GM19035 (cell line): ENCODE results near the gene TOMM5.
"Not testable (repeated sequence)": the region's sequence is repeated elsewhere in the genome, so short reads cannot be mapped to it uniquely, and the experiment has no call there.

ENCODE experiments used
- ATAC-seq: cut with Tn5 transposase; IDR thresholded peaks from one replicate; pipeline ENCODE4 v1.9.1; 2021; ENCODE audit not compliant: unreplicated experiment

The TOMM5 gene

DNA sequence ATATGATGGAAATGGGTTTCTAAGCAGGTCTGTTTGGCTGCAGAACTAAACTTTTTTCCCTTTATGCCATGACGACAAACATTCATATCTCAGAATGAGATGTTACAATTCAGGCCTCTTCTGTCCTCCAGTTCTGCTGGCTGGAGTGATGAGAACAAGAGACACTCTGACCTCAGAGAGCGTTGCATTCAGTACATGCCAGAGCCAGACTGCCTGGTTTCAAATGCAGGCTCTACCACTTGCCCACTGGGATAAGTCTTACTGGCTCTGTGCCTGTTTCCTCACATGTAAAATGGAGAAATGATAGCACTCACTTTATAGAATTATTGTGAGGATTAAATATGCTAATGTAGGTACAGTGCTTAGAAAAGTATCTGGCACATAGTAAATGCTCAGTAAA lies 24.8 kb upstream of the TOMM5 start:
- ATAC-seq = no peak

DNA sequence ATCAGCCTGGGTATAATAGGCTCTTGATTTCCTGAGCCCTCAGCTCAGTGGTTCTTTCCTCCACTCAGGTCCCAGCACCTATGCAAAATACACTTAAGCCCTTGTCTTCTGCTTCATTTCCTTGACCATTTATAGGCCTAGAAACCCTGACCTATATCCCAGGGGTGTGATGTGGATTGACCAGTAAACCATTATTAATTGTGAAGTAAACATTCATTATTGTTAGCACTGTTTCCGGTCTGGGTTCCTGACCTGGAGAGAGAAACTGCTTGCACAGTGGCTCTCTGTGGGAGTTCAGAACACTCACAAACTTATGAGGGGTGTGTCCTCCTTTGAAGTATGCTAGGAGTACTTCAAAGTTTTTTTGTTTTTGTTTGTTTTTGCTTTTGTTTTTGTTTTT lies 19.6 kb upstream of the TOMM5 start:
- ATAC-seq = no peak

DNA sequence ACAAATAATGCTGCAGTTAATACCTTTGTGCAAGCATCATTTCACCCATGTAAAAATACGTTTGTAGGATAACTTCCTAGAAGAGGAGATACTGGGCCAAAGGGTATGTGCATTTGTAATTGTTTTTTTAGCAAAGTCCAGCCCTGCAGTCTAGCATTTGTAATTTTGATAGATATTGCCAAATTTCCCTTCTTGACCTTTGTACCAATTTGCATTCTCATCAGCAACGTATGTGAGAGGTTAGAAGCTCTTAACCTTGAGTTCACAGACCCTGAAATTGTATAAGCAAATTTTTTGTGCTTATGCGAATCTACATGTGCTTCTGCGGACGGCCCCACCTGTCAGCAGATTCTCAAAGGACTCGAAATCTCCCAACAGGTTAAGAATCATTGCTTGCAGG lies 18.6 kb upstream of the TOMM5 start:
- ATAC-seq = no peak

DNA sequence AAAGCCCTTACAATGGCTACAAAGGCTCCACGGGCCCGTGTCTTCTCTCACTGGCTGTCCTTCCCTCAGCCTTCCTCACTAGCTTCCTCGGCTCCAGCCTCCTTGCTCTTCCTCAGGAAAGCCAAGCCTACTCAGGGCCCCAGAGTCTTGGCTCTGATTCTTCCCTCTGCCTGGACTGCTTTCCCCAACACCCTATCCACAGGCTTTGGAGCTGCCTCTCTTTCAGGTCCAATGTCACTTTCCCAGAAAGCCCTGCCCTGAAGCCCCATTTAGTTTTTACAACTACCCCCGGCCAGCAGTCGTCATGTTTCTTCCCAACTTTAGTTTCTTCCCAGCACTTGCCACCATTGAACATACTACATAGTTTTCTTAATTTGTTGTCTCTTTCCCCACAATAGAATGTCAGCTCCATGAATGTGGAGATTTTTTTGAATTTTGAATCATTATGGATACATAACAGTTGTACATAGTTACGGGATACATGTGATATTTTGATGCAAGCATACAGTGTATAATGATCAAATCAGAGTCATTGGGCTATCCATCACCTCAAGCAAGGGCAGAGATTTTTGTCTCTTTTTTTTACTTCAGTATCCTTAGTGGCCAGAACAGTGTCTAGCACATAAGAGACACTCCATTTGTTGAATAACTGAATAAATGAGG lies 17.5 kb upstream of the TOMM5 start:
- ATAC-seq = no peak

GRCh38 chr9:37608250-37608649 lies 15.9 kb upstream of the TOMM5 start:
- ATAC-seq = no peak

- ATAC-seq = no peak
Measured at GRCh38 chr9:37604296-37604695, 11.9 kb upstream of the TOMM5 start.

- ATAC-seq = no peak
Measured at GRCh38 chr9:37602817-37603216, 10.4 kb upstream of the TOMM5 start.

DNA sequence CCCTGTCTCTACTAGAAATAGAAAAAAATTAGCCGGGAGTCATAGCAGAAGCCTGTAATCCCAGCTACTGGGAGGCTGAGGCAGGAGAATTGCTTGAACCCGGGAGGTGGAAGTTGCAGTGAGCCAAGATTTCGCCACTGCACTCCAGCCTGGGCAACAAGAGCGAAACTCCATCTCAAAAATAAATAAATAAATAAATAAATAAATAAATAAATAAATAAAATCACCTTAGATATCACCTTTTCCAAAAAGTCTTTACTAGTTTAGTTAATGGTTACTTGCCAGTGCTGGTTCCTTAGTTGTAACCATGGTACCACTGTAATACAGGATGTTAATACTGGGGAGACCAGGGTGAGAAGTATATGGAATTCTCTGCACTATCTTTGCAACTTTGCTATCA lies 9.7 kb upstream of the TOMM5 start:
- not testable (repeated sequence) for ATAC-seq

GRCh38 chr9:37596504-37596903 lies 4.1 kb upstream of the TOMM5 start:
- no peak for ATAC-seq

DNA sequence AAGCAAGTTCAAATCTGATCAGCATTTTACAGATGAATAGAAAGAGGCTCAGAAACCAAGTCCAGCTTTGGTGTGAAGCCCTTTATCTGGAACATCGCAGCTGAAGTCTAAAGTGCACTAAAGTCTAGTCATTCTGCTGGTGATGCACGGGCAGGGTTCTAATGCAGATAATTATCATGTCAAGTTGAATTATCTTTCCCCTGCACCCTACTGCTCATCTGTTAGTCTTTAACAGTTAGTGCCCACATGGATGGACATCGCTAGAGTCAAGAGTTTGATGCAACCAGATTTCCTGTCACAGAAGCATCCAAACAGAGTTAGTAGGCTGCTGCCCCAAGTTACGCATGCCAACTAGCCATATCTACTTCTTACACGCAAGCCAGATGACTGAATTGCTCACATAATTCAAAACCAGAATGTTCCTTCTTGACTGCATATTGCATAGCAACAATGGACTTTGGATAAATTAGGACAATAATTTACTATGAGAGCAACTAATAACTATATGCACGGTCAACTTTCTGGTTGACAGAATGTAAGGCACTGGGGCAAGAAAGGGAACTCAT lies 1.6 kb upstream of the TOMM5 start:
- ATAC-seq = no peak

DNA sequence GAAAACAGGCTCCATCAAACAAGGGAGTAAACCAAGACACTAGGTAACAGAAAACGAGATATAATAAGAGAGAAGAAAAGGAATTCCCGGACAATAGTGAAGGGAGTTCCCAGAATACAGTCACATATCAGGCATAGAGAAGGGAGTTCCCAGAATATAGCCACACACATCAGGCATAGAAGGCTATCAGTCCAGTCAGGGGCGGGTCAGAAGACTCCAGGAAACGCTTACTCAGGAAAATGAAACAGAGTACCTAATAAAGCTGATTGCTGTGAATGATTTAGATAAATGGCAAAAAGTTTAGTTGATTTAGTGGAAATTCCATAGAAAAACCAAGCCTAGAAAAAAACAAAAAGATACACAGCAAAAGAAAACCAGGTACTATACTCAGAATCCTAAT lies 4.9 kb downstream of the TOMM5 start:
- no peak for ATAC-seq

GRCh38 chr9:37583522-37584121 lies 8.8 kb downstream of the TOMM5 start:
- no peak for ATAC-seq

DNA sequence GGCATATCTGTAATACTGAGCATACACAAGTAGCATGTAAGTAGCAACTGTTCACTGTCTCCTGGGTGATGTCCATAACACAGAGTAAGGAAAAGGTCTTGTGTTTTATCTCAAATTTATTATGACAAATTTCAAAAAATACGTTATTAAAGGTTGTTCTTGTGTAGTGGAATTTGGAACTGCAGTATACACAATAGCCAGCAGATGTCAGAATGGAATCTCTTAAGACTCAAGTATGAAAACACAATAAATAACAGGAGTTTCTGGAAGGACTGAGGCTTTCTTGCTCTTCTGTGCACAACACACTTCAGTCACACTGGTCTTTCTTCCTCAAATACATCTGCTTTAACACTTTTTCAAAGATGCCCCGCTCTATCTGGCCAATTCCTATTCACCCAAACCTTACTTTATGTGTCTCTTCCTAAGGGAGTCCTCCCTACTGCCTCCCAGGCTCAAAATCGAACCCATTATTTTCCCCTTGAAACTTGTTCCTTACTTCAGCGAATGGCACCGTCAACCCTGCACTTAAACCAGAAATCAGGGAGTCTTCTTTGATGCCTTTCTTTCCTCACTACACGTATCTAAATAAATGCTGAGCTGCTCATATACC lies 9.7 kb downstream of the TOMM5 start:
- ATAC-seq = no peak

- peak; percentile 77 for ATAC-seq
Measured at GRCh38 chr9:37575921-37576721, 16.3 kb downstream of the TOMM5 start, which contains the start of gene FBXO10. TSS of gene FBXO10 (minus strand) at chr9:37576380. CDS start at chr9:37541768, 34,612 bp downstream.

- peak; percentile 45 for ATAC-seq
Measured at GRCh38 chr9:37575511-37575914, 16.9 kb downstream of the TOMM5 start.

GRCh38 chr9:37575001-37575400 lies 17.4 kb downstream of the TOMM5 start:
- ATAC-seq = no peak

DNA sequence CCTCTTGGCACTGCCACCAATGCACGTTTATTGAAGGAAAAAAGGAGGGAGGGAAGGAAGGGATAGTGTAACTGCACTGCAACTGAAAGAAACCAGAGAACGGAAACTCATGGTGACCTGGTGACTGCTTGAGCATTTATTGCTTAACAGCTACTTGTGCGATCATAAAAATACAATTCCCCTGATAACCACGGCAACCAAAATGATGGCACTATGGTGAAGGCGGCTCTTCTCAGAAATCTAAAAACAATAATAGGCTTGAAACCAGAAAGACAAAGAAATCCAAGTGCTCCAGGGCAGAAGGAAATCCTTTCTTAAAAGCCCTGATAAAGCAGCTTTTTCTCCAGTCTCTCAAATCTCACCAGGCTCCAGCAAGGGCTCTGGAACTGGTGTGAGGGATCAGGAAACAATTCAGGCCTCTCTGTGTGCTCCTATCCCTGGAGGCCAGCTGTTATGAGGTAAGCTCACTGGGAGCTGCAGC lies 18.1 kb downstream of the TOMM5 start:
- no peak for ATAC-seq

GRCh38 chr9:37571282-37571681 lies 21.1 kb downstream of the TOMM5 start:
- ATAC-seq = no peak

DNA sequence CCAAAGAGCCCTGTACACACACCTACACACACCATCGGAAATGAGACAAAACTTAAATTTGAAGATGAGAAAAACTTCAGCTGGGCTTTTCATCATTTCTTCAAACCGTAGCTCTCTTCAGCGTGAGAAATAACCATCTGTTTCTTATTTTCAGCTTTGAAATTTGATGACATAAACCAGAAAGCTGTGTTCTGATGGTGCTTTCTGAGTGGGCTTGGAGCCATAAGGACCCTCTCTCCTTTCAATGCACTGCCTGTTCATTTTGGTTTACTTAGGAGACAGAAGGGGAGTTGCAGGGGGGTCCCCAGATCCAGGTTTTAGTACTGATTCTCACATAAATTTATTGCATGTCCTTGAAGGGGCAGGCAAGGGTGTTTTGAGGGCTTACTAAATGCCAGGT lies 25.7 kb downstream of the TOMM5 start:
- ATAC-seq = no peak

- ATAC-seq = no peak
Measured at GRCh38 chr9:37565661-37566618, 26.5 kb downstream of the TOMM5 start.
